Activated T-cell treated with anti-CD3 and anti-CD28 coated beads, Interleukin-2, amount 50 U/mL, for 1 hour (primary cell): ENCODE measurements around the gene SLC2A9.

Experiments used
- DNase-seq: peaks from one replicate; pipeline ENCODE4 v3.0.0-alpha.2; 2020

Gene SLC2A9

DNA sequence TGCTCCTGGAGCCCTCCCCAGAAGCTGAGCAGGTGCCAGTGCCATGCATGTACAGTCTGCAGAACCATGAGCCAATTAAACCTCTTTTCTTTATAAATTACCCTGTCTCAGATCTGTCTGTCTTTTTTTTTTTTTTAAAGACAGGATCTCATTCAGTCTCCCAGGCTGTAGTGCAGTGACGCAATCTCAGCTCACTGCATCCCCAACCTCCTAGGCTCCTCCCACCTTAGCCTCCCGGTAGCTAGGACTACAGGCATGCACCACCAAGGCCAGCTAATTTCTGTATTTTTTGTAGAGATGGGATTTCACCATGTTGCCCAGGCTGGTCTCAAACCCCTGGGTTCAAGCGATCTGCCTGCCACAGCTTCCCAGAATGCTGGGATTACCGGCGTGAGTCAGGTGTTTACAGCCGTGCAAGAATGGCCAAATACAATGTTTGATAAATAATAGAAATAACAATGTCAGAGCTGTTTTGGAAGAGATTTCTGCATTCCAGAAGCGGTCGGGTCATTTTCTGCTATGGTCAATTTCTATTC, 68.8 kb downstream of the SLC2A9 start:
- no peak for DNase-seq

GRCh38 chr4:9949573-9949972, 71.7 kb downstream of the SLC2A9 start:
- DNase-seq, result no peak

DNA sequence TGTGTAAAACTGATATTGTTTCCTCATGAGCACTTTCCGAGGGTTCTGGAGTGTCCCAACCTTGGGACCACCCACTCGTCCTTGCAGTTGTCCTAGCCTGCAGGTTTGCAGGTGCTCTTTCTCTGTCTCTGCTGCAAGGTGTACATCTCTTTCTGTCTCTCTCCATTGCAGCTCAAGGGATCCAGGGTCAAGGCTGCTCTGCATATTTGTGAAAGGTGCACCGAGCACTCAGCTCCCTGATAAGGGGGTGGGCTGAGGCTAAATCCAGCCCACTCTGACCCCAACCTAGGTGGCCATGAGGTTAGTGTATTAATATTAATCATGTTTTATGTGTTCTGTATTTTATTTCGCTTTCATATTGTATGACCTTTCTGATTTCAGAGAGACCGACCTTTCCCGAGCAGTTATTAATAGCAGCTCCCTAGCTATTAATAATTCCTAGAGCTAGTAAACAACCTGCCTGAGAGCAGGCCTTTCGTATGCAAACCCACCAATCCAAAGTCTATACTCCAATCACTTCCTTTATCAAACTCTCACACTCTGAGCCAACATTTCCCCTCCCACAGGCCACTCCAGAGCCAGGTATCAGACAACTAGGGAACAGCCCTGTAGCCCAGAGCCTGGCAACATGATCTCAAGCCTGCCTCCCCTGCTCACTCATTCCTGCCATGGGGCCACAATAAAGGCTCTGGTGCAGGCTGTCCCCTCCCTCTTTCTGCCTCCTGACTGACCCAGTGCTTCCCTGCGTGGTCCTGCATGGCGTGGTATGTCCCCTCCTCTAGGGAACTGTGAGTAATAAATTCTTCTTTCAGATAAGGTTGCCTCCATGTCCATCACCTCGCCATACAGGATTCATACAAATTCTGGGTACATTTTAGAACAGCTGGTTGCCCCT, 73.9 kb downstream of the SLC2A9 start:
- no peak for DNase-seq

DNA sequence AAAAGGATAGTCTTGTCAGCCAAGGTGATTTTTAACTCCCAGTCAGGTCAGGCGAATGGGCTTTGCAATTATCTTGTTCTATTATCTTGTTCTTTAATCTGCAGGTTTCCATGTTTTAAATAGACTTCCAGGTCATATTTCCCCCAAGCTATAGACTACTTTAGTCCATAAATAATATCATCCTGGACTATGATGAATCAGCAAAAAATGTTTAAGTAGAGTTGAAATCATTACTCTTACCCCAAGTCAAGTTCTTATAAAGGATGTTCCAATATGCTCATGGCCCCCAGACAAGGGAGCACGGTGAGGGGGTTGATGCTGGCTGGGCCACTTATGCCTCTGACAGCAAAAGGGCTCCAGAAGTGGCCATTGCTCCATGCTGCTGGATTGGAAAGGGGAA, 75.1 kb downstream of the SLC2A9 start:
- no peak for DNase-seq

- no peak for DNase-seq
Observed at GRCh38 chr4:9944431-9945425, 76.6 kb downstream of the SLC2A9 start.

DNA sequence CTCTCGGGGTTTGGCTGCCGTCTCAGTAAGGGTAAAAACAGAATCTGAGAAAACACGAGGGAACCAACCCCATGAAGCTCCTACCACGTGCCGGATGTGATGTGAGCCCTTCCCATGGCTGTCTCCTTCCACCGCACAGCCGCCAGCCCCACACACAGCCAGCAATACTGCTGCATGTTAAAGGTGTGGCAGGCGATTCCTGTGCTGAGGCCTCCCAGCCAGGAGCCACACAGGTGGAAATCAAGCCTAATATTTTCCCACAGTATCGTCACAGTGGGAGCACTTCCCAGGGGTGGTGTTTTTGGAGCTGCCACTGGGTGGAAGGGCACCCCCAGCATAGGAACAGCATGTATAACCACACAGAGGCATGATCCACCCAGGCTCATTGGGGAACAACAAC, 77.5 kb downstream of the SLC2A9 start:
- DNase-seq, result no peak

- DNase-seq, result no peak
Observed at GRCh38 chr4:9942921-9943600, 78.2 kb downstream of the SLC2A9 start.

DNA sequence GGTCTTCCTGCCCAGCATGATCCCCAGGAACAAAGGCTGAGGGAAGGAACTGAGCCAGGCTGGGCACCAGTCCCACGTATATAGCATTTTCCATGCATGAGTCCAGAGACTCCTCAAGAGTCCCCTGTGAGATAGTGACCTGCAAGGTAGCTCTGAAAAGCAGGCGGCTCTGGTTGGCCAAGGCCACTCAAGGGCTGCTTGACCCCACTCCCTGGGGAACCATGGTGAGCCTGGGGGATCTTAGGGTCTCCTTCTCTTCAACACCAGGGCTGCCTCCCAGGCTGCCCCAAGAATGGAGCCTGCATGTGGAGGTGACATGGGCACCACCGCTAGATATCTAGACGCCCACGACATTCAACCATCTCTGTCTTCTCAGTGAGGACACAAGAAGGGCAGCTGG, 79.2 kb downstream of the SLC2A9 start:
- DNase-seq, result no peak

DNA sequence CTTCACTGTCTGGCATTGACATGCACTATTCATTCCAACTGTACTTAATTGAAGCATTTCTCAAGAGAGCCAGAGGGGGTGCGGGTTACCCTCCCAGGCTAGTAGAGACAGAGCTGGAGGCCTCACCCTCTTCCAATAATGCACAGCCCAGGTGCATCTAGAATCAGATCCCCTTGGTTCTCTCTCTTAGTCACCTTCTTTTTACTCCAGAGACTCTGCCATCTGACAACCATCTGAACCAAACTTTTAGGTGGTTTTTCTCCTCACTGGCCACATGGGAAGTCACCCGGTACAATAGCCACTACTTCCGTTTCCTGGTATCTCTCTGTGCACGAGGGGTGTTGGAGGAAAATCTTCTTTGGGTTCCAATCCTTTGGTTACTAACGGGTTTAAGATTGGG, 81.3 kb downstream of the SLC2A9 start:
- no peak for DNase-seq

GRCh38 chr4:9938933-9939332, 82.4 kb downstream of the SLC2A9 start:
- DNase-seq, result no peak

- DNase-seq, result no peak
Observed at GRCh38 chr4:9937078-9937477, 84.2 kb downstream of the SLC2A9 start.

DNA sequence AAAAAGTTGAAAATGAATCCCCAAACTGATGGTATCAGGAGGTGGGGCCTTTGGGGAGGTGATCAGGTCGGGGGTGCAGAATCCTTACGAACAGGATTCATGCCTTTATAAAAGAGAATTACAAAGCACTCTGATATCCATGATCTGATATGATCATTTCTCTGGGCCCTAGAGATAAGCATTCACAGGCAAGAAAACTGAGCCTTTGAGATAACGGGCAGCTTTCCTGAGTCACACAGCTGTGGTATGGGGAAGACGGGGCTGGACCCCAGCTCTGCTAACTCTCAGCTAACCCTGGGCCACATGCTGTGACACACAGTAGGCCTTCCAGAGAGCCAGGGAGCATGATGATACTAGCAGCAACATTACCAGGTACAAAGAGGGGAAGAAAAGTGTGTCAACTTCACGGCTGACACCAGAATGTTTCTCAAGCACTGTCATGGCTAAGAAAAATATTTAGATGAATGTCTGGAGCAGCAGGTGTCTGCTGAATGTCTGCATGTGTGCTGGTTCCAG, 85.1 kb downstream of the SLC2A9 start:
- no peak for DNase-seq

GRCh38 chr4:9933956-9934355, 87.3 kb downstream of the SLC2A9 start:
- no peak for DNase-seq

GRCh38 chr4:9933184-9933583, 88.1 kb downstream of the SLC2A9 start:
- no peak for DNase-seq

- no peak for DNase-seq
Observed at GRCh38 chr4:9932771-9933170, 88.5 kb downstream of the SLC2A9 start.

DNA sequence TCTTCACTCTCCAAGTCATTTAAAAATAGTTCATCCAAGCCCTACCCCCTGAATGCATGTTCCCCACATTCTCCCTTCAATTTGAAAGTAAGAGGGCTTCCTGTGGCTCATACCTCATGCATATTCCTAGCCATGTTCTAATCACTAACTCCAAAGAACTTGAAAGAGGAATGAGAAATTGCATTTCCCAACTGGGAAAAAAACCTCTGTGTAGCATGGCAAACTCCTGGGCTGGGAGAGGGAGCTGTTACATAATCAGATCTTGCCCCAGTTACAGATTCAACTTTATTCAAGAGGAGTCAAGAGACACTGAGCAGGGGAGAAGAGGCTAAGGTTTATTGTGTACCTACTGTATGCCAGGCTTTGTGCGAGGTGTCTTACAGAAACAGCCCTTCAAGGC, 90.2 kb downstream of the SLC2A9 start:
- no peak for DNase-seq

GRCh38 chr4:9929111-9929510, 92.2 kb downstream of the SLC2A9 start:
- DNase-seq, result no peak

DNA sequence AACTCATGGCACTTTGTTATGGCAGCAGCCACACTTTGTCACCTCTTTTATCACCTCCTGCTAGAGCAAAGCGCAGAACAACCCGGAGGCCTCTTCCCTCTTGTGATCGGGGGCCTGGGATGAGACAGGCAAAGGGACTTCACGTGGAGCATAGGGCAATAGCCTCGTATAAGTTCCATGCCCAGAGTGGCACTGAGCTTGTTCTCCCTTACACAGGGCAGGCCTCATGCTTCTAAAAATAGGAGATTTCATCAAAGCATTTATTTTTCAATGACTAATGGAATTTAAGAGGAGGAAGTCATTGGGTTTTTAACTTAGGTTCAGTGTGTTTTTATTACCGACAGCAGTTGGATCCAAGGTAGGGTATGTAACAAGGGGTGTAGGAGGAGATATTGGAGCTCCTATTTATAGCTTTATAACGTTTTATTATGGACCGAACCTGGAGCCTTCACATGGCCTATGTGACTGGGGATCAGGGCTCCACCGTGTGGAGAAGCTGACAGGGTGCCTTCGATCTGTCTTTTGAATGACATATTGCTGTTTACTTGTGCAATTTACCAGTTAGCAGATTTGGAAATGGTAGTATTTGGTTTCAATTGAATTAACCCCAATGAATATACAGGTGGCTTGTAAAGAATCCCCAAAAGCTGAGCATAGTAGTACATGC, 93.8 kb downstream of the SLC2A9 start:
- DNase-seq, result no peak

DNA sequence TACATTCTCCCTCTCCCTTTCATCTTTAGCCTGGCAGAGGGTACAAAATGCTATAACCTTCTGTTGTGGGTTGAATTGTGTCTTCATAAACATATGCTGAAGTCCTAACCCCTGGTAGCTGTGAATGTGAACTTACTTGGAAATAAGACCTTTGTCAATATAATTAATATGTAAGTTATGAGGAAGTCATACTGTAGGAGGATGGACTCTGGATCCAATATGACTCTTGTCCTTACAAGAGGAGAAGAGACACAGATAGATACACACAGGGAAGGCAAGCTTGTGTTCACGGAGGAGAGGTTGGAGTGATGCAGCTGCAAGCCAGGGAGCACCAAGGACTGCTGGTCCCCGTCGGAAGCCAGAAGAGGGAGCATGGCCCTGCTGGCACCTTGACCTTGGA, 94.7 kb downstream of the SLC2A9 start:
- no peak for DNase-seq

DNA sequence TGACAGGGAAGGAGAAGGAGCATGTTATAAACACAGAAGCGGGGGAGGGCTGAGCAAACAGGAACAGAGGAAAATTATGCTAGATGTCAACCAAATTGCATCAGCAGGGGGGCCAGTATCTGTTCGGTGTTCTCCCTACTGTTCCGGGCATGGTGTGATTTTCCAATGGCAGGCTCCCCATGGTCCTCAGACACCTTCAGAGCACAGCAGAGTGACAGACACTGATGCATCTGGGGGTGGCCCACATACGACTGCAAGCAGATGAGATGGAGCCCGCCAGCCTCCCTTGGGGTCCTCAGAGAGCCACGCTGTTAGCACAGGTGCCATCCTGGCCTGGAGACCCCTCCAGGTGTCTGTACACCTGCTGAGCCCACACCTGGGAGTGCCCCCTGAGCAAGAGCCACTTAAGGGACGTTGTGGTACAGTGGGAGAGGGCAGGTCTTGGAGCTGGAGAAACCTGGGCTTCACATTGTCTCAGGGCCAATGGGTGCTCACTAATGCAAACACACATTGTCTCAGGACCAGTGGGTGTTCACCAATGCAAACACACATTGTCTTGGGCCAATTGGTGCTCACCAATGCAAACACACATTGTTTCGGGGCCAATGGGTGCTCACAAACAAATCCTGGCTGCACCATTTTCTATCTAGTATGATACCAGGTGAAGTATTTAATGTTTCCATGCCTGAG, 95.4 kb downstream of the SLC2A9 start:
- no peak for DNase-seq

GRCh38 chr4:9924750-9925149, 96.5 kb downstream of the SLC2A9 start:
- DNase-seq, result no peak
